Activated naive CD8-positive, alpha-beta T cell treated with anti-CD3 and anti-CD28 coated beads, Interleukin-2, amount 50 U/mL, for 24 hours (primary cell): ENCODE measurements around the gene EFNA5.

Source experiments
- ATAC-seq: fragments of 150-1000 bp; cut with Tn5 transposase; one replicate; pipeline ENCODE4 v1.10.0; 2021
- DNase-seq: peaks from one replicate; pipeline ENCODE4 v3.0.0; 2021
- H3K27ac Mint-ChIP-seq: one replicate; pipeline ENCODE4 v1.8.0; 2021; ENCODE audit warnings: mild to moderate bottlenecking, mixed read lengths
- H3K27me3 Mint-ChIP-seq: one replicate; pipeline ENCODE4 v1.8.0; 2021; ENCODE audit warnings: mixed read lengths
- H3K36me3 Mint-ChIP-seq: one replicate; pipeline ENCODE4 v1.8.0; 2021; ENCODE audit warnings: low read depth, mixed read lengths
- H3K4me1 Mint-ChIP-seq: one replicate; pipeline ENCODE4 v1.8.0; 2021; ENCODE audit warnings: mixed read lengths
- H3K4me3 Mint-ChIP-seq: one replicate; pipeline ENCODE4 v1.8.0; 2021; ENCODE audit warnings: mild to moderate bottlenecking, moderate library complexity, mixed read lengths
- H3K9me3 Mint-ChIP-seq: one replicate; pipeline ENCODE4 v1.8.0; 2021; ENCODE audit warnings: mixed read lengths

EFNA5 gene

GRCh38 chr5:107670932-107671741 is at the start of gene EFNA5:
TSS of gene EFNA5 (minus strand) at chr5:107670937.
- Mint-ChIP-seq H3K27me3 (peaks cover 72% of the 10 kb centered on the region), H3K36me3 (no peaks in the 10 kb centered on the region), H3K4me3 (peak within 1 kb of the TSS; percentile 69), H3K27ac (no peak within 1 kb of the TSS), H3K9me3 (no peaks in the 10 kb centered on the region), H3K4me1 (peaks cover 26% of the 10 kb centered on the region)
- ATAC-seq (peak; percentile 41), DNase-seq (peak; percentile 34)

- ATAC-seq: no peak
- H3K4me3 Mint-ChIP-seq: no peak overlapping the region
- H3K4me1 Mint-ChIP-seq: no peaks in the 10 kb centered on the region
- H3K27ac Mint-ChIP-seq: no peak overlapping the region
- H3K9me3 Mint-ChIP-seq: peaks cover 27% of the 10 kb centered on the region
- H3K36me3 Mint-ChIP-seq: peaks cover 4% of the 10 kb centered on the region
- DNase-seq: no peak
- H3K27me3 Mint-ChIP-seq: peaks cover 4% of the 10 kb centered on the region
Measured at GRCh38 chr5:107719034-107719606, 48.4 kb upstream of the EFNA5 start.

GRCh38 chr5:107717816-107718215 is 47.1 kb upstream of the EFNA5 start:
- Mint-ChIP-seq H3K27me3 (peaks cover 2% of the 10 kb centered on the region), H3K4me3 (no peak overlapping the region), H3K9me3 (peaks cover 27% of the 10 kb centered on the region), H3K27ac (no peak overlapping the region), H3K4me1 (no peaks in the 10 kb centered on the region), H3K36me3 (peaks cover 2% of the 10 kb centered on the region)
- DNase-seq: no peak
- no peak for ATAC-seq

GRCh38 chr5:107713228-107713627 is 42.5 kb upstream of the EFNA5 start:
- no peak overlapping the region for H3K27ac Mint-ChIP-seq
- DNase-seq: no peak
- no peaks in the 10 kb centered on the region for H3K27me3 Mint-ChIP-seq
- no peaks in the 10 kb centered on the region for H3K36me3 Mint-ChIP-seq
- no peak for ATAC-seq
- H3K9me3 Mint-ChIP-seq: peaks cover 4% of the 10 kb centered on the region
- no peaks in the 10 kb centered on the region for H3K4me1 Mint-ChIP-seq
- no peak overlapping the region for H3K4me3 Mint-ChIP-seq

- no peak for ATAC-seq
- no peak overlapping the region for H3K4me3 Mint-ChIP-seq
- no peaks in the 10 kb centered on the region for H3K4me1 Mint-ChIP-seq
- no peak overlapping the region for H3K27ac Mint-ChIP-seq
- no peaks in the 10 kb centered on the region for H3K36me3 Mint-ChIP-seq
- H3K27me3 Mint-ChIP-seq: no peaks in the 10 kb centered on the region
- peaks cover 7% of the 10 kb centered on the region for H3K9me3 Mint-ChIP-seq
- no peak for DNase-seq
Measured at GRCh38 chr5:107712359-107712870, 41.7 kb upstream of the EFNA5 start.

GRCh38 chr5:107705402-107706014 is 34.8 kb upstream of the EFNA5 start:
- Mint-ChIP-seq H3K9me3 (peaks cover 8% of the 10 kb centered on the region), H3K27ac (no peak overlapping the region)

GRCh38 chr5:107704681-107705401 is 34.1 kb upstream of the EFNA5 start:
- peaks cover 7% of the 10 kb centered on the region for H3K27me3 Mint-ChIP-seq
- no peaks in the 10 kb centered on the region for H3K36me3 Mint-ChIP-seq
- no peak overlapping the region for H3K4me3 Mint-ChIP-seq
- DNase-seq (no peak), ATAC-seq (no peak)
- H3K9me3 Mint-ChIP-seq: peaks cover 8% of the 10 kb centered on the region
- no peaks in the 10 kb centered on the region for H3K4me1 Mint-ChIP-seq
- no peak overlapping the region for H3K27ac Mint-ChIP-seq

More at GRCh38 chr5:107705402-107706014, 34.8 kb upstream of the EFNA5 start:
- H3K36me3 Mint-ChIP-seq: no peaks in the 10 kb centered on the region
- no peak for DNase-seq
- no peak overlapping the region for H3K4me3 Mint-ChIP-seq
- ATAC-seq: no peak
- no peaks in the 10 kb centered on the region for H3K4me1 Mint-ChIP-seq
- H3K27me3 Mint-ChIP-seq: peaks cover 7% of the 10 kb centered on the region

GRCh38 chr5:107700481-107700880 is 29.7 kb upstream of the EFNA5 start:
- Mint-ChIP-seq H3K27me3 (peaks cover 4% of the 10 kb centered on the region), H3K4me3 (no peak overlapping the region), H3K27ac (no peak overlapping the region), H3K4me1 (no peaks in the 10 kb centered on the region), H3K9me3 (no peaks in the 10 kb centered on the region), H3K36me3 (no peaks in the 10 kb centered on the region)
- DNase-seq (no peak), ATAC-seq (no peak)

GRCh38 chr5:107699425-107699824 is 28.7 kb upstream of the EFNA5 start:
- Mint-ChIP-seq H3K36me3 (no peaks in the 10 kb centered on the region), H3K9me3 (no peaks in the 10 kb centered on the region), H3K4me3 (no peak overlapping the region), H3K27ac (no peak overlapping the region), H3K4me1 (no peaks in the 10 kb centered on the region), H3K27me3 (peaks cover under 1% of the 10 kb centered on the region)
- no peak for DNase-seq
- ATAC-seq: no peak

- no peak for DNase-seq
- H3K27me3 Mint-ChIP-seq: no peaks in the 10 kb centered on the region
- H3K9me3 Mint-ChIP-seq: no peaks in the 10 kb centered on the region
- no peak overlapping the region for H3K4me3 Mint-ChIP-seq
- no peaks in the 10 kb centered on the region for H3K4me1 Mint-ChIP-seq
- no peak for ATAC-seq
- no peak overlapping the region for H3K27ac Mint-ChIP-seq
- no peaks in the 10 kb centered on the region for H3K36me3 Mint-ChIP-seq
Measured at GRCh38 chr5:107698286-107698685, 27.5 kb upstream of the EFNA5 start.

- H3K27me3 Mint-ChIP-seq: no peaks in the 10 kb centered on the region
- H3K4me3 Mint-ChIP-seq: no peak overlapping the region
- DNase-seq: no peak
- no peak overlapping the region for H3K27ac Mint-ChIP-seq
- H3K4me1 Mint-ChIP-seq: no peaks in the 10 kb centered on the region
- H3K36me3 Mint-ChIP-seq: no peaks in the 10 kb centered on the region
- H3K9me3 Mint-ChIP-seq: peaks cover 9% of the 10 kb centered on the region
- no peak for ATAC-seq
Measured at GRCh38 chr5:107696498-107696897, 25.8 kb upstream of the EFNA5 start.

GRCh38 chr5:107696080-107696479 is 25.3 kb upstream of the EFNA5 start:
- Mint-ChIP-seq H3K27ac (no peak overlapping the region), H3K4me3 (no peak overlapping the region), H3K9me3 (peaks cover 10% of the 10 kb centered on the region), H3K4me1 (no peaks in the 10 kb centered on the region), H3K27me3 (no peaks in the 10 kb centered on the region), H3K36me3 (no peaks in the 10 kb centered on the region)
- ATAC-seq: no peak
- DNase-seq: no peak

GRCh38 chr5:107687937-107688336 is 17.2 kb upstream of the EFNA5 start:
- Mint-ChIP-seq H3K27ac (no peak overlapping the region), H3K4me1 (no peaks in the 10 kb centered on the region), H3K4me3 (no peak overlapping the region), H3K36me3 (no peaks in the 10 kb centered on the region), H3K27me3 (peaks cover 11% of the 10 kb centered on the region), H3K9me3 (peaks cover 10% of the 10 kb centered on the region)
- DNase-seq (no peak), ATAC-seq (no peak)

GRCh38 chr5:107687404-107687803 is 16.7 kb upstream of the EFNA5 start:
- no peak overlapping the region for H3K4me3 Mint-ChIP-seq
- H3K36me3 Mint-ChIP-seq: no peaks in the 10 kb centered on the region
- DNase-seq: no peak
- H3K9me3 Mint-ChIP-seq: peaks cover 9% of the 10 kb centered on the region
- ATAC-seq: no peak
- no peaks in the 10 kb centered on the region for H3K4me1 Mint-ChIP-seq
- H3K27ac Mint-ChIP-seq: no peak overlapping the region
- H3K27me3 Mint-ChIP-seq: peaks cover 13% of the 10 kb centered on the region
